AG09309 (cell line): ENCODE data around the gene IL20RB.

Source experiments
- DNase-seq: peaks from one replicate; pipeline ENCODE4 v3.0.0-alpha.2; 2010; ENCODE audit warnings: low read depth
- H3K4me3 ChIP-seq: 2 replicates; pipeline ENCODE4 v1.5.1; 2011; ENCODE audit warnings: mild to moderate bottlenecking, low read depth, low read length, moderate library complexity; ENCODE audit not compliant: control insufficient read depth
- TF ChIP-seq, protein P1 (sequence below): IDR thresholded peaks from 2 replicates; pipeline ENCODE4 v1.5.1; 2011; ENCODE audit warnings: mild to moderate bottlenecking, low read depth, low read length, inconsistent platforms; ENCODE audit not compliant: insufficient read depth, control insufficient read depth; ENCODE audit errors: missing control alignments

Gene IL20RB

GRCh38 chr3:136943436-136943835 lies 14.3 kb upstream of the IL20RB start:
- no peak overlapping the region for H3K4me3 ChIP-seq
- no peak for DNase-seq
- TF ChIP-seq, protein P1, sequence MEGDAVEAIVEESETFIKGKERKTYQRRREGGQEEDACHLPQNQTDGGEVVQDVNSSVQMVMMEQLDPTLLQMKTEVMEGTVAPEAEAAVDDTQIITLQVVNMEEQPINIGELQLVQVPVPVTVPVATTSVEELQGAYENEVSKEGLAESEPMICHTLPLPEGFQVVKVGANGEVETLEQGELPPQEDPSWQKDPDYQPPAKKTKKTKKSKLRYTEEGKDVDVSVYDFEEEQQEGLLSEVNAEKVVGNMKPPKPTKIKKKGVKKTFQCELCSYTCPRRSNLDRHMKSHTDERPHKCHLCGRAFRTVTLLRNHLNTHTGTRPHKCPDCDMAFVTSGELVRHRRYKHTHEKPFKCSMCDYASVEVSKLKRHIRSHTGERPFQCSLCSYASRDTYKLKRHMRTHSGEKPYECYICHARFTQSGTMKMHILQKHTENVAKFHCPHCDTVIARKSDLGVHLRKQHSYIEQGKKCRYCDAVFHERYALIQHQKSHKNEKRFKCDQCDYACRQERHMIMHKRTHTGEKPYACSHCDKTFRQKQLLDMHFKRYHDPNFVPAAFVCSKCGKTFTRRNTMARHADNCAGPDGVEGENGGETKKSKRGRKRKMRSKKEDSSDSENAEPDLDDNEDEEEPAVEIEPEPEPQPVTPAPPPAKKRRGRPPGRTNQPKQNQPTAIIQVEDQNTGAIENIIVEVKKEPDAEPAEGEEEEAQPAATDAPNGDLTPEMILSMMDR: no peak

- H3K4me3 ChIP-seq: no peak overlapping the region
- no peak for DNase-seq
- TF ChIP-seq, protein P1: no peak
Measured at GRCh38 chr3:136946978-136947377, 10.8 kb upstream of the IL20RB start.

DNA sequence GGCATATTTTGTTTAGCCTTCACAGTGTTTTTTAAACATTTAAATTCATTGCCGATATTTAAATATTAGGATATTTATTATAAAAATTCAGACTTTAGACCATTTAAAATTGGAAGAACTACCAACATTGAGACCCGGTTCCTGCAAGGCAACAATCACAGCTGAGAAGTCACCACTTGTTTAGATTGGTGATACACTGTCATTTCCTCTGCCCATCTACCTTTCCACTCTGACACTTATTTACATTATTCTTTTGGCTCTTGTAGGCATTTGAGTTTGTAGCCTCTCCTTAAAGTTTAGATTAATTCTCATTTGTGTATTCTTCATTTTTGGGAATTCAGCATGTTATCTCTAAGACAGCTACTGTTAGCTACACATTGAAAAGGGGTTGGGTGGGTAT lies 10.3 kb upstream of the IL20RB start:
- TF ChIP-seq, protein P1: no peak
- no peak overlapping the region for H3K4me3 ChIP-seq
- DNase-seq: no peak

- no peak for DNase-seq
- no peak overlapping the region for H3K4me3 ChIP-seq
- TF ChIP-seq, protein P1: no peak
Measured at GRCh38 chr3:136949146-136949545, 8.6 kb upstream of the IL20RB start.

GRCh38 chr3:136949708-136950107 lies 8.1 kb upstream of the IL20RB start:
- no peak overlapping the region for H3K4me3 ChIP-seq
- no peak for DNase-seq
- TF ChIP-seq, protein P1: peak; percentile 31

DNA sequence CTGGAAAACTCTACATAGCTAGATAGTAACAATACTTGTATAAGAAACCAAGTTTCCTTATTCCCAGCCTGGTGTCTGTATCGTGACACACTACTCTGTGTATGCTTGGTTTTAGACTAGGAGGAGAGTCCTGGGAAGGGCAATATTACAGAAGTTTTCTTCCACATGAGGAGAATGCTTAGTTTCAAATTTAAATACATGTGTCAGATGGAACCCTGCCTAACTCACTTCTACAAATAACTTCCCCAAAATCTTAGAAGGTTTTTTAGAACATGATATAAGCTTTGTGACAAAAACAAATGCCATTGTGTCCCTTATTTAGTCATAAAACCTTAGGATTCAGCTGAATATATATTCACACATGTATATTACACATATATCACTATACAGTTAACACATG lies 7.2 kb upstream of the IL20RB start:
- no peak overlapping the region for H3K4me3 ChIP-seq
- no peak for DNase-seq
- TF ChIP-seq, protein P1: no peak

DNA sequence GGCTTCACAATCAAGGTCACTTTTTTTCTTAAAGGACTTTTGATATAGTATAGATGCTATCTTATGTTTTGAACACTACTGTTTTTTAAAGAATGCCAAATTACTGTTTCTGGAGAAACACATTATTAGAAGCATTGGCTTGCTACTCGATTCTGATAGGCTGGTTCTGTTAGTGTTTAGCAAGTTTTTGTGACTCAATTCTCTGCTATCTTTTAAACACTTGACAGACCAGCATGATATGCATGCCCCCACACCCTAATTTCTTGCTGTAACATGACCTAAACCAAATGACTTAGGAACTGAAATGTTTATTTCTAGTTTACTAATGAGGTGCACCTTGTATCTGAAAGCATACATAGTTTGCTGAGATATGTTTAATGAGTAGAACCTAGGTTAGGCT lies 5.5 kb upstream of the IL20RB start:
- TF ChIP-seq, protein P1: no peak
- no peak for DNase-seq
- no peak overlapping the region for H3K4me3 ChIP-seq
